Endothelial cell (in vitro differentiated cells): ENCODE measurements around the gene CCDC13. TPM values are rescaled to one million over a fixed set of nuclear protein-coding genes. Genes with fewer than 3 reads are reported as not detected.

ENCODE experiments used
- DNase-seq: peaks from one replicate; pipeline ENCODE4 v3.0.0; 2021; ENCODE audit warnings: low spot score
- H3K27ac Mint-ChIP-seq: one replicate; pipeline ENCODE4 v1.8.0; 2021; ENCODE audit warnings: mixed read lengths, inconsistent platforms; ENCODE audit not compliant: unreplicated experiment
- H3K27me3 Mint-ChIP-seq: one replicate; pipeline ENCODE4 v1.8.0; 2021; ENCODE audit warnings: mild to moderate bottlenecking, moderate library complexity, mixed read lengths, inconsistent platforms; ENCODE audit not compliant: unreplicated experiment
- H3K36me3 Mint-ChIP-seq: one replicate; pipeline ENCODE4 v1.8.0; 2021; ENCODE audit warnings: mild to moderate bottlenecking, low read depth, mixed read lengths, inconsistent platforms; ENCODE audit not compliant: unreplicated experiment
- H3K4me1 Mint-ChIP-seq: one replicate; pipeline ENCODE4 v1.8.0; 2021; ENCODE audit warnings: mild to moderate bottlenecking, mixed read lengths, inconsistent platforms; ENCODE audit not compliant: unreplicated experiment
- H3K4me3 Mint-ChIP-seq: one replicate; pipeline ENCODE4 v1.8.0; 2021; ENCODE audit warnings: mild to moderate bottlenecking, mixed read lengths, inconsistent platforms; ENCODE audit not compliant: unreplicated experiment
- H3K9me3 Mint-ChIP-seq: one replicate; pipeline ENCODE4 v1.8.0; 2021; ENCODE audit warnings: mixed read lengths, inconsistent platforms; ENCODE audit not compliant: unreplicated experiment
- CTCF ChIP-seq: fragments of 200-600 bp; sonication (generic); IDR thresholded peaks from one replicate; pipeline ENCODE4 v1.5.0; 2021; ENCODE audit warnings: antibody characterized with exemption; ENCODE audit not compliant: unreplicated experiment
- total RNA-seq: library from RNA; stranded (reverse); fragmentation: NEBNext Ultra II Directional; extraction: Animal tissue kit (Norgen Biotek cat#: 25700); gene quantifications from one replicate; pipeline ENCODE4 v1.2.1, GENCODE V29; 2021; ENCODE audit not compliant: unreplicated experiment

The CCDC13 gene
- total RNA-seq, 1 donor from 2014 or later, result 0.41 TPM

- no peak overlapping the region for H3K4me3 Mint-ChIP-seq
- H3K4me1 Mint-ChIP-seq, result no peaks in the 10 kb centered on the region
- no peaks in the 10 kb centered on the region for H3K9me3 Mint-ChIP-seq
- DNase-seq, result no peak
- peaks cover 2% of the 10 kb centered on the region for H3K27me3 Mint-ChIP-seq
- H3K36me3 Mint-ChIP-seq, result no peaks in the 10 kb centered on the region
- H3K27ac Mint-ChIP-seq, result no peak overlapping the region
- no peak for TF ChIP-seq CTCF
Measured at GRCh38 chr3:42728668-42729364, 44.2 kb downstream of the CCDC13 start.

GRCh38 chr3:42728056-42728455, 45.0 kb downstream of the CCDC13 start:
- Mint-ChIP-seq H3K4me1 (no peaks in the 10 kb centered on the region), H3K27me3 (peaks cover 2% of the 10 kb centered on the region), H3K9me3 (no peaks in the 10 kb centered on the region), H3K36me3 (no peaks in the 10 kb centered on the region), H3K27ac (no peak overlapping the region), H3K4me3 (no peak overlapping the region)
- DNase-seq, result no peak
- TF ChIP-seq CTCF, result no peak

GRCh38 chr3:42725454-42725853, 47.6 kb downstream of the CCDC13 start:
- Mint-ChIP-seq H3K4me1 (no peaks in the 10 kb centered on the region), H3K27ac (no peak overlapping the region), H3K9me3 (no peaks in the 10 kb centered on the region), H3K4me3 (no peak overlapping the region), H3K36me3 (no peaks in the 10 kb centered on the region), H3K27me3 (peaks cover 2% of the 10 kb centered on the region)
- DNase-seq, result no peak
- no peak for TF ChIP-seq CTCF

- no peaks in the 10 kb centered on the region for H3K4me1 Mint-ChIP-seq
- no peak overlapping the region for H3K27ac Mint-ChIP-seq
- DNase-seq, result peak; percentile 1
- H3K4me3 Mint-ChIP-seq, result no peak overlapping the region
- no peaks in the 10 kb centered on the region for H3K36me3 Mint-ChIP-seq
- no peaks in the 10 kb centered on the region for H3K27me3 Mint-ChIP-seq
- no peaks in the 10 kb centered on the region for H3K9me3 Mint-ChIP-seq
- TF ChIP-seq CTCF, result no peak
Measured at GRCh38 chr3:42723219-42723618, 49.8 kb downstream of the CCDC13 start.

Other genes starting within 250 kb of the CCDC13 start
- 49.6 TPM for gene SEC22C, start 191.3 kb downstream of the CCDC13 start, total RNA-seq
- 75.1 TPM for gene SS18L2, start 182.4 kb downstream of the CCDC13 start, total RNA-seq
- gene NKTR, start 172.6 kb downstream of the CCDC13 start, total RNA-seq, result 118 TPM
- 20.5 TPM for gene ZBTB47, start 119.6 kb downstream of the CCDC13 start, total RNA-seq
- gene KLHL40, start 87.7 kb downstream of the CCDC13 start, total RNA-seq, result not detected
- gene HHATL, start 70.5 kb downstream of the CCDC13 start, total RNA-seq, result not detected
- gene HIGD1A, start 31.2 kb upstream of the CCDC13 start, total RNA-seq, result 60.7 TPM
- 3.8 TPM for gene ACKR2, start 36.2 kb upstream of the CCDC13 start, total RNA-seq
- gene CYP8B1, start 102.6 kb upstream of the CCDC13 start, total RNA-seq, result not detected
- 1.4 TPM for gene ZNF662, start 132.9 kb upstream of the CCDC13 start, total RNA-seq
- 0.72 TPM for gene GASK1A, start 206.1 kb upstream of the CCDC13 start, total RNA-seq